ENCODE data around the gene LDLRAD4.

Gene LDLRAD4

GRCh38 chr18:13481820-13482617, 263.5 kb downstream of the LDLRAD4 start:
- ATAC-seq (ENCODE audit: insufficient read depth, low read depth) = peak; percentile 31; the same call in 1 of the 3 replicates
- no peak overlapping the region for H3K9ac ChIP-seq (ENCODE audit: low read depth, low read length)
- no peak for TF ChIP-seq EZH2 (IDR thresholded peaks at IDR 0.05; ENCODE audit: borderline replicate concordance, low read depth, low read length, severe bottlenecking)
- no peak for TF ChIP-seq CTCF (IDR thresholded peaks at IDR 0.05; ENCODE audit: borderline replicate concordance, extremely low read depth, low read length, poor library complexity, severe bottlenecking)
- H3K4me3 ChIP-seq (ENCODE audit: low read depth in 1 of 2, low read length in 2 of 2) = no peak overlapping the region
- H3K36me3 ChIP-seq (ENCODE audit: insufficient read depth, low read length) = peaks cover 85% of the 10 kb centered on the region
- H3K27me3 ChIP-seq (ENCODE audit: insufficient read depth, low read length, poor library complexity) = no peaks in the 10 kb centered on the region
- 0 out of 2 replicates have a peak, but pooled peaks cover 5% of the 10 kb centered on the region for H3K4me1 ChIP-seq (ENCODE audit: insufficient read depth, low read length)
- H2AFZ ChIP-seq (ENCODE audit: low read depth, low read length) = no peak overlapping the region
- peaks cover 98% of the 10 kb centered on the region for H3K79me2 ChIP-seq (ENCODE audit: insufficient read depth, low read length)
- H3K9me3 ChIP-seq (ENCODE audit: insufficient read depth, low read length, severe bottlenecking) = no peaks in the 10 kb centered on the region
- no peak for DNase-seq
- peaks cover 74% of the 10 kb centered on the region for H4K20me1 ChIP-seq (ENCODE audit: insufficient read depth, low read length)
- H3K27ac ChIP-seq (ENCODE audit: low read length) = peak overlapping the region; percentile 50
- H3K4me2 ChIP-seq (ENCODE audit: insufficient read depth, low read length) = no peak overlapping the region

GRCh38 chr18:13482618-13482945, 264.0 kb downstream of the LDLRAD4 start:
- TF ChIP-seq EZH2 (IDR thresholded peaks at IDR 0.05; ENCODE audit: borderline replicate concordance, low read depth, low read length, severe bottlenecking) (no peak), CTCF (IDR thresholded peaks at IDR 0.05; ENCODE audit: borderline replicate concordance, extremely low read depth, low read length, poor library complexity, severe bottlenecking) (no peak)
- 0 out of 2 replicates have a peak, but pooled peaks cover 5% of the 10 kb centered on the region for H3K4me1 ChIP-seq (ENCODE audit: insufficient read depth, low read length)
- peaks cover 98% of the 10 kb centered on the region for H3K79me2 ChIP-seq (ENCODE audit: insufficient read depth, low read length)
- no peaks in the 10 kb centered on the region for H3K9me3 ChIP-seq (ENCODE audit: insufficient read depth, low read length, severe bottlenecking)
- H3K27me3 ChIP-seq (ENCODE audit: insufficient read depth, low read length, poor library complexity) = no peaks in the 10 kb centered on the region
- H3K4me2 ChIP-seq (ENCODE audit: insufficient read depth, low read length) = no peak overlapping the region
- no peak overlapping the region for H2AFZ ChIP-seq (ENCODE audit: low read depth, low read length)
- H3K36me3 ChIP-seq (ENCODE audit: insufficient read depth, low read length) = peaks cover 85% of the 10 kb centered on the region
- peaks cover 74% of the 10 kb centered on the region for H4K20me1 ChIP-seq (ENCODE audit: insufficient read depth, low read length)
- H3K4me3 ChIP-seq (ENCODE audit: low read depth in 1 of 2, low read length in 2 of 2) = no peak overlapping the region
- ATAC-seq (ENCODE audit: insufficient read depth, low read depth) = no peak
- peak overlapping the region; percentile 50 for H3K27ac ChIP-seq (ENCODE audit: low read length)
- no peak for DNase-seq
- no peak overlapping the region for H3K9ac ChIP-seq (ENCODE audit: low read depth, low read length)

- Histone ChIP-seq H3K9me3 (ENCODE audit: insufficient read depth, low read length, severe bottlenecking) (no peaks in the 10 kb centered on the region), H3K27me3 (ENCODE audit: insufficient read depth, low read length, poor library complexity) (no peaks in the 10 kb centered on the region), H2AFZ (ENCODE audit: low read depth, low read length) (no peak overlapping the region), H3K27ac (ENCODE audit: low read length) (peak overlapping the region; percentile 56), H3K4me1 (ENCODE audit: insufficient read depth, low read length) (0 out of 2 replicates have a peak, but pooled peaks cover 5% of the 10 kb centered on the region), H3K9ac (ENCODE audit: low read depth, low read length) (no peak overlapping the region), H3K4me3 (ENCODE audit: low read depth in 1 of 2, low read length in 2 of 2) (no peak overlapping the region), H3K36me3 (ENCODE audit: insufficient read depth, low read length) (peaks cover 84% of the 10 kb centered on the region), H4K20me1 (ENCODE audit: insufficient read depth, low read length) (peaks cover 74% of the 10 kb centered on the region), H3K79me2 (ENCODE audit: insufficient read depth, low read length) (peaks cover 98% of the 10 kb centered on the region), H3K4me2 (ENCODE audit: insufficient read depth, low read length) (no peak overlapping the region)
- TF ChIP-seq CTCF (IDR thresholded peaks at IDR 0.05; ENCODE audit: borderline replicate concordance, extremely low read depth, low read length, poor library complexity, severe bottlenecking) (no peak), EZH2 (IDR thresholded peaks at IDR 0.05; ENCODE audit: borderline replicate concordance, low read depth, low read length, severe bottlenecking) (no peak)
- ATAC-seq (ENCODE audit: insufficient read depth, low read depth) (0 out of 3 replicates have a peak, but pooled peaks have one; percentile 21), DNase-seq (no peak)
Observed at GRCh38 chr18:13483316-13484270, 265.0 kb downstream of the LDLRAD4 start.

Data from DND-41 (cell line).